HEK293 (cell line): Measurements from ENCODE around the gene ZBTB17.
"Not testable (repeated sequence)": the region's sequence is repeated elsewhere in the genome, so short reads cannot be mapped to it uniquely, and the experiment has no call there.

ENCODE experiments used
- ATF2 ChIP-seq: fragments of 450-650 bp; formaldehyde crosslinking; IDR thresholded peaks from 2 replicates; pipeline ENCODE4 v1.5.1; 2016; ENCODE audit warnings: missing biosample characterization, missing genetic modification characterization, low read depth
- CTCF ChIP-seq: fragments of 450-650 bp; formaldehyde crosslinking; IDR thresholded peaks from 2 replicates; pipeline ENCODE4 v1.5.1; 2016; ENCODE audit warnings: missing biosample characterization, missing genetic modification characterization
- ZNF121 ChIP-seq: fragments of 450-650 bp; formaldehyde crosslinking; IDR thresholded peaks from 2 replicates; pipeline ENCODE4 v1.5.1; 2016; ENCODE audit warnings: missing biosample characterization, missing genetic modification characterization
- ZNF184 ChIP-seq: fragments of 450-650 bp; IDR thresholded peaks from 2 replicates; pipeline ENCODE4 v1.5.1; 2018; ENCODE audit warnings: missing biosample characterization, mild to moderate bottlenecking, missing genetic modification characterization
- ZNF549 ChIP-seq: fragments of 450-650 bp; IDR thresholded peaks from 2 replicates; pipeline ENCODE4 v1.5.1; 2018; ENCODE audit warnings: missing biosample characterization, missing genetic modification characterization, mild to moderate bottlenecking, inconsistent platforms, moderate library complexity
- ZNF561 ChIP-seq: fragments of 450-650 bp; IDR thresholded peaks from 2 replicates; pipeline ENCODE4 v1.5.1; 2018; ENCODE audit warnings: missing biosample characterization, missing genetic modification characterization, borderline replicate concordance
- ZNF580 ChIP-seq: fragments of 450-650 bp; formaldehyde crosslinking; IDR thresholded peaks from 2 replicates; pipeline ENCODE4 v1.5.1; 2016; ENCODE audit warnings: missing biosample characterization, missing genetic modification characterization
- ZNF621 ChIP-seq: fragments of 450-650 bp; formaldehyde crosslinking; IDR thresholded peaks from 2 replicates; pipeline ENCODE4 v1.5.1; 2017; ENCODE audit warnings: missing biosample characterization, missing genetic modification characterization
- ZNF777 ChIP-seq: fragments of 450-650 bp; formaldehyde crosslinking; IDR thresholded peaks from 2 replicates; pipeline ENCODE4 v1.5.1; 2017; ENCODE audit warnings: missing biosample characterization, missing genetic modification characterization, borderline replicate concordance

GRCh38 chr1:15892857-15893599 is 82.9 kb downstream of the ZBTB17 start:
- TF ChIP-seq ATF2 (tag by site-specific recombination); ZNF580 (tag by site-specific recombination); CTCF; ZNF561 (tag by site-specific recombination); ZNF777; ZNF549 (tag by site-specific recombination); ZNF121 (tag by site-specific recombination); ZNF621 (tag by site-specific recombination); ZNF184 (tag by site-specific recombination): not testable (repeated sequence)
